Activated CD4-positive, alpha-beta T cell treated with anti-CD3 and anti-CD28 coated beads, Interleukin-2, amount 10 ng/mL, durations not matched to agents 24 days and 14 days (primary cell): Measurements from ENCODE around the gene RANGAP1. TPM values are rescaled to one million over a fixed set of nuclear protein-coding genes. Genes with fewer than 3 reads are reported as not detected.

Experiments used
- DNase-seq: peaks from one replicate; pipeline ENCODE4 v3.0.0; 2022
- H3K27ac Mint-ChIP-seq: one replicate; pipeline ENCODE4 v1.8.0; 2022; ENCODE audit warnings: mild to moderate bottlenecking, mixed read lengths
- H3K27me3 Mint-ChIP-seq: one replicate; pipeline ENCODE4 v1.8.0; 2022; ENCODE audit warnings: mixed read lengths
- H3K36me3 Mint-ChIP-seq: one replicate; pipeline ENCODE4 v1.8.0; 2022; ENCODE audit warnings: low read depth, mild to moderate bottlenecking, mixed read lengths
- H3K4me1 Mint-ChIP-seq: one replicate; pipeline ENCODE4 v1.8.0; 2021; ENCODE audit warnings: mixed read lengths
- H3K4me3 Mint-ChIP-seq: one replicate; pipeline ENCODE4 v1.8.0; 2022; ENCODE audit warnings: mild to moderate bottlenecking, moderate library complexity, mixed read lengths
- H3K9me3 Mint-ChIP-seq: one replicate; pipeline ENCODE4 v1.8.0; 2021; ENCODE audit warnings: mixed read lengths
- intact Hi-C: fragments of 100-400 bp; cut with micrococcal nuclease; formaldehyde crosslinking; loops from one replicate; pipeline ENCODE4 v1.15.1; 2023
- total RNA-seq: library from RNA; stranded (reverse); gene quantifications from 2 replicates; pipeline ENCODE4 v1.2.3, GENCODE V29; 2022

The RANGAP1 gene
- total RNA-seq, 1 donor from 2014 or later: 185 TPM

- peaks cover 21% of the 10 kb centered on the region for H3K36me3 Mint-ChIP-seq
- H3K9me3 Mint-ChIP-seq: no peaks in the 10 kb centered on the region
- H3K4me3 Mint-ChIP-seq: peak overlapping the region; percentile 94
- no peaks in the 10 kb centered on the region for H3K27me3 Mint-ChIP-seq
- H3K4me1 Mint-ChIP-seq: peaks cover 24% of the 10 kb centered on the region
- intact Hi-C loops: loop anchor here (1.0 to 10.0 kb wide), 10 partner anchors 15 to 1762 kb away; partner anchors contain the start of genes ATF4, DESI1, PHF5A and POLR3H
- peak overlapping the region; percentile 97 for H3K27ac Mint-ChIP-seq
- DNase-seq: no peak
Measured at GRCh38 chr22:41286639-41287091, 678 bp upstream of the RANGAP1 start.

DNA sequence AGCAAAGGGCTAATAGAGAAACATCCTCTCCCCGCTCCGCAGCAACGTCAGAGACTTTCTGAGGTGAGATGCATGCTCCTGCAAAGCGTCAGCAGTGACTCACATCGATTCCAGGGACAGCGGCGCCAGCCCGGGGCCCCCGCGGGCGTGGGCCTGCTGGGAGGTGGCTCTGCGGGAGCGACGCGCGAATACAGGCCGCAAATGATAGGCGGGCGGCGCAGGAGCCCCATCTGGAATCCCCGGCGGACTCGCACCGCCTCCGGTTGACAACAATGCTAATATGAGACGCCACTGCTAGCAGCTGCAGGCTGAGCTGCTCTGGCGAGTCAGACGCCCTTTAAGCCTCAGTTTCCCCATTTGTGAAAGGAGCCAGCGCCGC, 557 bp downstream of the RANGAP1 start:
- peak overlapping the region; percentile 94 for H3K4me3 Mint-ChIP-seq

GRCh38 chr22:41284465-41284864, 1.5 kb downstream of the RANGAP1 start:
- peaks cover 34% of the 10 kb centered on the region for H3K36me3 Mint-ChIP-seq
- DNase-seq: no peak
- H3K9me3 Mint-ChIP-seq: no peaks in the 10 kb centered on the region
- intact Hi-C loops: loop anchor here (10.0 kb wide), 1 partner anchor 1760 kb away; the partner anchor contains the start of gene ATF4
- H3K4me1 Mint-ChIP-seq: peaks cover 31% of the 10 kb centered on the region
- peak overlapping the region; percentile 94 for H3K4me3 Mint-ChIP-seq
- H3K27me3 Mint-ChIP-seq: no peaks in the 10 kb centered on the region
- peak overlapping the region; percentile 97 for H3K27ac Mint-ChIP-seq

More for the DNA sequence above, 557 bp downstream of the RANGAP1 start:
- Mint-ChIP-seq H3K4me1 (peaks cover 31% of the 10 kb centered on the region), H3K27me3 (no peaks in the 10 kb centered on the region), H3K36me3 (peaks cover 29% of the 10 kb centered on the region), H3K9me3 (no peaks in the 10 kb centered on the region), H3K27ac (peak overlapping the region; percentile 97)
- peak; percentile 94 for DNase-seq
- intact Hi-C loops: loop anchor here (1.0 to 10.0 kb wide), 3 partner anchors 80 to 1761 kb away; partner anchors contain the start of genes ATF4, L3MBTL2 and POLR3H

DNA sequence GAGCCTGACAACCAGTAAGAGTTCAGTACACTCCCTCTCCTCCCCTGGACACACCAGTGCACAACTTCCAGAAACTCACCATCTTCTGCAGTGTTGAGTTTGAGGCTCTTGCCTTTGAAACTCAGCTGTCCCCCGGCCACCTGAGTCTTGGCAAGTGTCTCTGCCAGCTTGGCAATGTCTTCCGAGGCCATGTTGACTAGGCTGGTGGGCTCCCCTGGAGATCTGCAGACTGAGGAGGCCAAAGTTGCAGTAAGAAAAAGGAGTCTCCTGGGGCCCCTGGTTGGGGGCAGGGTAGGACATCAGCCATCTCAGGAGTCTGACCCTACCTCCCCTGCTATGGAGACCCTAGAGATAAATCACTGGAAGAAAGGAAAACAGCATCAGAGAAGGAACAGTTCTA, 5.1 kb downstream of the RANGAP1 start:
- no peak for DNase-seq
- peaks cover 57% of the 10 kb centered on the region for H3K36me3 Mint-ChIP-seq
- no peak overlapping the region for H3K4me3 Mint-ChIP-seq
- peaks cover 23% of the 10 kb centered on the region for H3K4me1 Mint-ChIP-seq
- H3K9me3 Mint-ChIP-seq: no peaks in the 10 kb centered on the region
- H3K27ac Mint-ChIP-seq: peak overlapping the region; percentile 51
- no peaks in the 10 kb centered on the region for H3K27me3 Mint-ChIP-seq
- intact Hi-C loops: loop anchor here (10.0 kb wide), 1 partner anchor 1756 kb away; the partner anchor contains the start of gene ATF4

DNA sequence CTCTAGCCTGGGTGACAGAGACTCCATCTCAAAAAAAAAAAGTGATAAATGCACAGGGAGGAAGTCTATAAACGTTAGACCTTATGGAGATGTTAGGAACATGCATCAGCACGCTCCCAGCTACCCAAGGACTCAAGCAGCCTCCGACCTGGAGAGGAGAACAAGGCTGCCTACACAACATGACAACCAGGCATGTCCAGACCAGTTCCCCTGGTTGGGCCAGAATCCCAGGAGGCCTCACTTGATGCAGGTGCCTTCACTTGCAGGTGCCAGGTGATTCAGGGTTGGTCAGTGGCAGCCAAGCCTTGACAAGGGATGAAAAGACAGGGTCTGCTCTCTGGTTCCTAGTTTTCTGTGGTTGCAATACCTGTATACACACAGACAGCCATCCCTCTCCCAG, 5.9 kb downstream of the RANGAP1 start:
- Mint-ChIP-seq H3K4me1 (peaks cover 21% of the 10 kb centered on the region), H3K9me3 (no peaks in the 10 kb centered on the region), H3K4me3 (no peak overlapping the region)

DNA sequence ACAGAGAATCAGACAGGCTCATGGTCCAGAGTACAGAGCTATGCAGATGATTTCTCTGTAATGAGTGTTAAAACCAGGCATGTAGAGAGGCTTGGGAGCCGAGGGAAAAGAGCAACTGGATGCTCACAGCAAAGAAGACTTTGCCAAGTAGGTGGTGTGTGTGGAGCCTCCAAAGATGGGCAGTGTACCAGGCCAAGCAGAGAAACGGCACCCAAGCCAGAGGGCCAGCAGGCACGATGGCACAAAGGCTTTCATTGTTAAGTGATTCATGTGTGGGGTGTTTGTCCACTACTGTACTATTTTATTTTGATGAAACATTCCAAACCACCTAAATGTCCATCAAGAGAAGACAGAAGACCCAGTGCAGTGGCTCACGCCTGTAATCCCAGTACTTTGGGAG, 11.1 kb downstream of the RANGAP1 start:
- Mint-ChIP-seq H3K4me3 (no peak overlapping the region), H3K9me3 (no peaks in the 10 kb centered on the region), H3K27me3 (no peaks in the 10 kb centered on the region), H3K4me1 (peaks cover 5% of the 10 kb centered on the region), H3K36me3 (peaks cover 66% of the 10 kb centered on the region), H3K27ac (no peak overlapping the region)
- DNase-seq: no peak
- intact Hi-C loops: no loop called here

More for the DNA sequence above, 5.9 kb downstream of the RANGAP1 start:
- Mint-ChIP-seq H3K27ac (peak overlapping the region; percentile 37), H3K36me3 (peaks cover 58% of the 10 kb centered on the region), H3K27me3 (no peaks in the 10 kb centered on the region)
- no peak for DNase-seq
- intact Hi-C loops: loop anchor here (10.0 kb wide), 1 partner anchor 1755 kb away; the partner anchor contains the start of gene ATF4

DNA sequence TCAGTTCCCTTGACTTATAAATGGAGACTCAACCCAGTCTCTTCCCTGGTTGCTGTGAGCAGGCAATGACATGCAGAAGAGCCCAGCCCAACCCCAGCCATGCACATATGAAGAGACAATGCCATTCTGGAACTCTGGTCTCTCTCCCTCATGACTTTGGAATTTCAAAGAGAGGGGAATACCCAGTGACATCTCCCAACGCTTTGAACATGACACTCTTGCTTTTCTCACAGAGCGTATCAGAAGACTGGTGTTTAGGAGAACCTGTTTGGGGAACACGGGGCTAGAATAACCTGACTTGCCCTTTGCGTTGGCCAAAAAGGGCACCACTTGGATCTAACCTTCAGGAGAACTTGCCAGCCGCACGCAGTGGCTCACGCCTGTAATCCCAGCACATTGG, 12.9 kb downstream of the RANGAP1 start:
- Mint-ChIP-seq H3K9me3 (no peaks in the 10 kb centered on the region), H3K27me3 (no peaks in the 10 kb centered on the region)

GRCh38 chr22:41271787-41272186, 14.2 kb downstream of the RANGAP1 start:
- no peak overlapping the region for H3K27ac Mint-ChIP-seq
- H3K9me3 Mint-ChIP-seq: no peaks in the 10 kb centered on the region
- peaks cover 1% of the 10 kb centered on the region for H3K4me1 Mint-ChIP-seq
- H3K36me3 Mint-ChIP-seq: peaks cover 62% of the 10 kb centered on the region
- no peaks in the 10 kb centered on the region for H3K27me3 Mint-ChIP-seq
- intact Hi-C loops: no loop called here
- no peak for DNase-seq
- no peak overlapping the region for H3K4me3 Mint-ChIP-seq

More for the DNA sequence above, 12.9 kb downstream of the RANGAP1 start:
- no peak for DNase-seq
- no peak overlapping the region for H3K4me3 Mint-ChIP-seq
- H3K36me3 Mint-ChIP-seq: peaks cover 65% of the 10 kb centered on the region
- H3K27ac Mint-ChIP-seq: no peak overlapping the region
- peaks cover 5% of the 10 kb centered on the region for H3K4me1 Mint-ChIP-seq
- intact Hi-C loops: no loop called here

GRCh38 chr22:41267958-41268357, 18.0 kb downstream of the RANGAP1 start:
- H3K9me3 Mint-ChIP-seq: no peaks in the 10 kb centered on the region
- H3K36me3 Mint-ChIP-seq: peaks cover 60% of the 10 kb centered on the region
- no peak overlapping the region for H3K27ac Mint-ChIP-seq
- intact Hi-C loops: no loop called here
- no peaks in the 10 kb centered on the region for H3K27me3 Mint-ChIP-seq
- no peak overlapping the region for H3K4me3 Mint-ChIP-seq
- DNase-seq: no peak
- H3K4me1 Mint-ChIP-seq: peaks cover 2% of the 10 kb centered on the region

DNA sequence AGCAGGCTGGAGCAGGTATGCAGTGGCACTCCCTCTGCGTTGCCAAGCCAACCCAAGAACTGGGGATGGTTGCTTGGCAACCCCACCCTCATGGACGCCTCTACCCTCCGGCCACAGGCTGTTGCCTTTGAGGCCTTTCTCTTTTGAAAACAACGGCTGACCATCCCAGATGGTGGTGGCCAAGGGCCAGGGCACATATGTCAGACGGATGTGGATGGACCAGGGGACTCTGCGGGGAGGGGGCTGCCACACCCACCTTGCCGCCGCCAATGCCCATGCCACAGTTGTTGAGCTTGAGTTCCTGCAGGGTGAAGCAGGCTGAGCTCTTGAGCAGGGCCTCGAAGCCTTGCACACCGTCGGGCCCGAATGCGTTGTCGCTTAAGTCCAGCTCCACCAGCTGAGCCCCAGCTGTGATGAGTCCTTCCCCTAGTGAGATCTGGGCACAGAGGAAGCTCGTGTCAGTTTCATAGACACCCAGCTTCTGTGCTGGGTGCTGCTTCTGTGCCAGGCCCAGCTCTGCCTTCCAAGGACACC, 21.5 kb downstream of the RANGAP1 start:
- peaks cover 66% of the 10 kb centered on the region for H3K36me3 Mint-ChIP-seq
- DNase-seq: no peak
- intact Hi-C loops: no loop called here
- no peak overlapping the region for H3K27ac Mint-ChIP-seq
- no peaks in the 10 kb centered on the region for H3K9me3 Mint-ChIP-seq
- no peaks in the 10 kb centered on the region for H3K27me3 Mint-ChIP-seq
- peaks cover 2% of the 10 kb centered on the region for H3K4me1 Mint-ChIP-seq
- H3K4me3 Mint-ChIP-seq: no peak overlapping the region

DNA sequence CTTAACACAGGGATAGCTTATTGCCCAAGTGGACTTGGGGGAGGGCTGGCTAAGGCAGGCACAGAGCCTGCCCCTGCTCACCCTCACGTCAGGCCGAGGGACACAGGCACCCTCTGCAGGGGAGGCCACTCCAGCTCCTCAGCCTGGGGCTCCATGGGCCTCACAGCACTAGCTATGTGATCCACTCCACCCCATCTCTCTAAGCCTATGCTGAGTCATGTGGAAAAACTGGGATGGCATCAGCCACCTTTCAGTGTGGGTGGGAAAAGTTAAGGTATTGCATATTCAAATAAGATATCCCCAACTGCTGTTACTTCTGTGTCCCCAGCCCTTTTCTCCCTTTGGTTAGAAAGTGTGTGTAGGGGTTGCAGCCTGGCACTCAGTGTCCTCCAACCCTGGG, 22.3 kb downstream of the RANGAP1 start:
- Mint-ChIP-seq H3K36me3 (peaks cover 67% of the 10 kb centered on the region), H3K27me3 (no peaks in the 10 kb centered on the region)

DNA sequence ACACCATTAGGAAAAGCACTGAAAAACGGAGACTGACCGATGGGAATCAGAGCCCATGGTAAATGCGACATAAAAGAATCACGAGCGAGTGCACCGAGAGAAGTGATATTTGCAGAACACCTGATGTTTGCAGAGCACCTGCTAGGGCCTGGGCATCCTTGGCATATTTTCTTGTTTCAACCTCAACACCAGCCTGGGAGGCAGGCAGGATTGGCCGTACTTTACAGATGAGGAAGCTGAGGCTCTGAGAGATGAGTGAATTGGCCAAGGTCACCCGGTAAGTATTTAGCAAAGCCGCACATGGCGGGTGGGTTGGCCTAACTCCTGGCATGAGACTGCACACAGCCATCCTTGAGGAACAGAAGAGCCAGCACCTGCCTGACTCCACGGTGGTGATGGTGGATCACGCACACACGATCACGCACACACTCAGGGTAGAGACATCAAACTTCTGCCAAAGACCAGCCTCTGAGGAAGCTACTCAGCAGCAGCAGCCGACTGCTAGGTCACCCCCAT, 23.7 kb downstream of the RANGAP1 start:
- Mint-ChIP-seq H3K27ac (no peak overlapping the region), H3K36me3 (peaks cover 64% of the 10 kb centered on the region), H3K27me3 (no peaks in the 10 kb centered on the region)

More for the DNA sequence above, 22.3 kb downstream of the RANGAP1 start:
- H3K27ac Mint-ChIP-seq: no peak overlapping the region
- DNase-seq: no peak
- H3K9me3 Mint-ChIP-seq: no peaks in the 10 kb centered on the region
- H3K4me1 Mint-ChIP-seq: peaks cover 2% of the 10 kb centered on the region
- no peak overlapping the region for H3K4me3 Mint-ChIP-seq
- intact Hi-C loops: no loop called here

DNA sequence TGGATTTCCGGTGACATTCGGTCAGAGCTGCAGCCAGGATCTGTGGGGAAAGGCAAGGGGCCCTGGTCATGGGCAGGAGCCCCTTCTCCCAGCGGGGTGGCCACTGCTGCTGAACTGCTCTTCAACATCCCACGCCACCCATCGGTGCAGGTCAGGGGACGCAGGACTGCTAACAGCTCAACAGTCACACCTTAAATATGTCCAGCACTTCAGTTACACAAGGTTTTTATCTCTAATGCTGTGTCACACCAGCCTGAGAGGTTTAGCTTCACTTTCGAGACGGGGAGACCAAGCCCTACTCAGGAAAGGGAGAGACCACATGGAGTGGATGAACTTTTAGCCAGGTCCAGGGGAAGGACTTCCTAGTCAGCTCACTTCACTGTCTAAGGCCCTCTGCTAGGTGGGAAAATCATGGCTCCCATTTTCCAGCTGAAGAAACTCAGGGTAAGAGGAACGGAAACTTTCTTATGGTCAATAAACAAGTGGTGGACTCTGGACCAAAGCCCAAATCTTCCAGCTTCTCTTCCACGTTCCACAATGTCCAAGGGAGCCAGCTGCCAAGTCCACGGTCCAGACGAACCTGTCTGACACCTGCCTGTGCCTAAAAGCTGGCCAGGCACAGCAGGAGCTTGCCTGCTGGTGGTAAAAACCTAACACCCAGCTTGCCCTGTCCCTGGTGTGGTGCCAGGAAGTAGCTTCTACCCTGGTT, 24.3 kb downstream of the RANGAP1 start:
- intact Hi-C loops: no loop called here
- DNase-seq: no peak
- peaks cover 2% of the 10 kb centered on the region for H3K4me1 Mint-ChIP-seq
- peaks cover 68% of the 10 kb centered on the region for H3K36me3 Mint-ChIP-seq
- no peak overlapping the region for H3K4me3 Mint-ChIP-seq
- no peaks in the 10 kb centered on the region for H3K27me3 Mint-ChIP-seq
- H3K9me3 Mint-ChIP-seq: no peaks in the 10 kb centered on the region
- no peak overlapping the region for H3K27ac Mint-ChIP-seq

More for the DNA sequence above, 23.7 kb downstream of the RANGAP1 start:
- Mint-ChIP-seq H3K4me1 (peaks cover 2% of the 10 kb centered on the region), H3K9me3 (no peaks in the 10 kb centered on the region), H3K4me3 (no peak overlapping the region)
- DNase-seq: no peak
- intact Hi-C loops: no loop called here

- Mint-ChIP-seq H3K4me3 (no peak overlapping the region), H3K9me3 (no peaks in the 10 kb centered on the region), H3K27me3 (no peaks in the 10 kb centered on the region), H3K36me3 (peaks cover 66% of the 10 kb centered on the region), H3K27ac (no peak overlapping the region), H3K4me1 (no peaks in the 10 kb centered on the region)
- DNase-seq: no peak
- intact Hi-C loops: no loop called here
Measured at GRCh38 chr22:41260871-41261270, 25.1 kb downstream of the RANGAP1 start.
